ENCODE data around the gene HS3ST2. TPM values are rescaled to one million over a fixed set of nuclear protein-coding genes. Genes with fewer than 3 reads are reported as not detected.

HS3ST2 gene
- total and polyA plus RNA-seq, 8 donors: 0.10 to 2.7 (median 0.40) TPM; not detected in 2

- peaks cover 0 to 17% (median 0%) of the 10 kb centered on the region in 3 donors for H3K27me3 ChIP-seq
- intact Hi-C loops (cut with DNase I; ENCODE audit: low total_unique reads): no loop called here
- no peaks in the 10 kb centered on the region for H3K9me3 ChIP-seq
- no peak overlapping the region for H3K4me3 ChIP-seq
- no peak for TF ChIP-seq POLR2AphosphoS5 (IDR thresholded peaks at IDR 0.05)
- TF ChIP-seq POLR2A (IDR thresholded peaks at IDR 0.05): no peak
- no peak for TF ChIP-seq EP300 (IDR thresholded peaks at IDR 0.05)
- no peak for TF ChIP-seq CTCF (IDR thresholded peaks at IDR 0.05)
- no peak overlapping the region for H3K27ac ChIP-seq
- DNase-seq: no peak
- no peaks in the 10 kb centered on the region for H3K36me3 ChIP-seq
- no peaks in the 10 kb centered on the region for H3K4me1 ChIP-seq
- 69 to 81% (median 73%) methylated on average over 6 of the region's 6 CpGs for WGBS, 5 donors
Observed at GRCh38 chr16:22887445-22887844, 73.5 kb downstream of the HS3ST2 start.

- Histone ChIP-seq H3K27me3 (peaks cover 0 to 19% (median 0%) of the 10 kb centered on the region in 3 donors), H3K27ac (no peak overlapping the region), H3K9me3 (no peaks in the 10 kb centered on the region), H3K4me1 (no peaks in the 10 kb centered on the region), H3K4me3 (no peak overlapping the region), H3K36me3 (no peaks in the 10 kb centered on the region)
- intact Hi-C loops (cut with DNase I; ENCODE audit: low total_unique reads): no loop called here
- WGBS, 5 donors: 35 to 57% (median 48%) methylated on average over 4 of the region's 4 CpGs
- no peak for DNase-seq
- no peak for TF ChIP-seq POLR2A (IDR thresholded peaks at IDR 0.05)
Observed at GRCh38 chr16:22888791-22889190, 74.8 kb downstream of the HS3ST2 start.

- Histone ChIP-seq H3K4me1 (no peaks in the 10 kb centered on the region), H3K4me3 (no peak overlapping the region), H3K27me3 (peaks cover 0 to 40% (median 0%) of the 10 kb centered on the region in 3 donors), H3K36me3 (no peaks in the 10 kb centered on the region), H3K27ac (no peak overlapping the region), H3K9me3 (no peaks in the 10 kb centered on the region)
- no peak for DNase-seq
- intact Hi-C loops (cut with DNase I; ENCODE audit: low total_unique reads): no loop called here
- WGBS, 5 donors: 78 to 80% (median 80%) methylated on average over 7 of the region's 7 CpGs
- TF ChIP-seq POLR2A (IDR thresholded peaks at IDR 0.05): no peak
- no peak for TF ChIP-seq POLR2AphosphoS5 (IDR thresholded peaks at IDR 0.05)
- no peak for TF ChIP-seq CTCF (IDR thresholded peaks at IDR 0.05)
- no peak for TF ChIP-seq EP300 (IDR thresholded peaks at IDR 0.05)
Observed at GRCh38 chr16:22890976-22891375, 77.0 kb downstream of the HS3ST2 start.

GRCh38 chr16:22897184-22897583, 83.2 kb downstream of the HS3ST2 start:
- no peak overlapping the region for H3K4me3 ChIP-seq
- no peak for DNase-seq
- H3K27ac ChIP-seq: no peak overlapping the region
- WGBS, 5 donors: 56 to 67% (median 64%) methylated on average over 1 of the region's 1 CpG
- no peak for TF ChIP-seq POLR2A (IDR thresholded peaks at IDR 0.05)
- intact Hi-C loops (cut with DNase I; ENCODE audit: low total_unique reads): no loop called here
- H3K27me3 ChIP-seq: peaks cover 0 to 70% (median 11%) of the 10 kb centered on the region in 3 donors
- peaks cover 0 to 8% (median 4%) of the 10 kb centered on the region in 4 donors for H3K4me1 ChIP-seq
- H3K36me3 ChIP-seq: no peaks in the 10 kb centered on the region
- peaks cover 0 to 2% (median 0%) of the 10 kb centered on the region in 4 donors for H3K9me3 ChIP-seq

GRCh38 chr16:22898131-22898530, 84.2 kb downstream of the HS3ST2 start:
- intact Hi-C loops (cut with DNase I; ENCODE audit: low total_unique reads): no loop called here

More at GRCh38 chr16:22898131-22898530, 84.2 kb downstream of the HS3ST2 start:
- TF ChIP-seq CTCF (IDR thresholded peaks at IDR 0.05) (no peak), EP300 (IDR thresholded peaks at IDR 0.05) (no peak), POLR2AphosphoS5 (IDR thresholded peaks at IDR 0.05) (no peak), POLR2A (IDR thresholded peaks at IDR 0.05) (no peak)
- peaks cover 0 to 8% (median 4%) of the 10 kb centered on the region in 4 donors for H3K4me1 ChIP-seq
- DNase-seq: no peak
- no peak overlapping the region for H3K27ac ChIP-seq
- H3K4me3 ChIP-seq: no peak overlapping the region
- H3K27me3 ChIP-seq: peaks cover 0 to 72% (median 11%) of the 10 kb centered on the region in 3 donors
- peaks cover 0 to 5% (median 0%) of the 10 kb centered on the region in 4 donors for H3K9me3 ChIP-seq
- H3K36me3 ChIP-seq: no peaks in the 10 kb centered on the region

Data from stomach (tissue), 9 donors.